GM12878 (cell line): ENCODE results near the gene TJP1. TPM values are rescaled to one million over a fixed set of nuclear protein-coding genes. Genes with fewer than 3 reads are reported as not detected.
A peak's percentile ranks its signal among the peaks of the same experiment; 100 is the strongest.

ENCODE experiments used
- ATAC-seq: fragments of 200-7000 bp; cut with Tn5 transposase; 3 replicates; pipeline ENCODE4 v1.9.1; 2020; ENCODE audit warnings: mild to moderate bottlenecking, moderate library complexity
- Bru-seq: library from RNA; stranded (reverse); fragments of 400-500 nt; gene quantifications from one replicate; lab custom pipeline; 2021; lab: Mats Ljungman, UMichigan
- BruChase-seq, 2 experiments: library from RNA; stranded (reverse); fragments of 400-500 nt; gene quantifications; one replicate each; lab custom pipeline; 2021; lab: Mats Ljungman, UMichigan
- BruUV-seq: library from RNA; stranded (reverse); fragments of 400-500 nt; replicated peaks from 2 replicates; lab custom pipeline; 2021; lab: Mats Ljungman, UMichigan
- CTCF ChIA-PET: fragments of 300-600 bp; sonication (Branson Sonifier 250); formaldehyde crosslinking; extraction: SDS; loops from one replicate; lab custom pipeline; 2021; ENCODE audit warnings: inconsistent platforms; lab: Yijun Ruan, JAX
- POLR2A ChIA-PET: fragments of 350-600 bp; formaldehyde crosslinking; extraction: SDS; loops from one replicate; lab custom pipeline; 2021; ENCODE audit warnings: inconsistent platforms; lab: Charles Lee
- RAD21 ChIA-PET: fragments of 300-600 bp; sonication (Branson Sonifier 250); formaldehyde crosslinking; loops from one replicate; lab custom pipeline; 2023; ENCODE audit warnings: antibody characterized with exemption; ENCODE audit not compliant: unreplicated experiment; lab: Charles Lee
- SMC1A ChIA-PET: fragments of 300-600 bp; sonication (Branson Sonifier 250); formaldehyde crosslinking; loops from one replicate; lab custom pipeline; 2023; ENCODE audit not compliant: unreplicated experiment, uncharacterized antibody; lab: Charles Lee
- DNase-seq: peaks from one replicate; pipeline ENCODE4 v3.0.0-alpha.2; 2011; ENCODE audit warnings: low read depth, low spot score
- FAIRE-seq: peaks from 3 replicates; lab custom pipeline; 2011; peaks lifted over from hg19 to GRCh38; lab: Jason Lieb, UNC
- H2AFZ ChIP-seq: 2 replicates; pipeline ENCODE4 v1.6.0; 2011; ENCODE audit warnings: low read depth, low read length, control low read depth; ENCODE audit not compliant: control insufficient read depth
- H3K27ac ChIP-seq: 2 replicates; pipeline ENCODE4 v1.5.1; 2011; ENCODE audit warnings: control low read depth; ENCODE audit not compliant: control insufficient read depth, insufficient read depth
- H3K27me3 ChIP-seq, 2 experiments: replicated peaks in 1 of 2; 2 replicates each; pipeline versions ENCODE4 v1.6.0 to v1.6.1; 2011; ENCODE audit warnings: low read length in 1 of 2; ENCODE audit not compliant: control insufficient read depth in 2 of 2, insufficient read depth in 2 of 2
- H3K36me3 ChIP-seq, 2 experiments: 2 replicates each; pipeline ENCODE4 v1.5.1; 2011; ENCODE audit warnings: low read length in 1 of 2; ENCODE audit not compliant: control insufficient read depth in 2 of 2, insufficient read depth in 2 of 2
- H3K4me1 ChIP-seq: 2 replicates; pipeline ENCODE4 v1.6.1; 2011; ENCODE audit warnings: mild to moderate bottlenecking, low read length, moderate library complexity, mixed read lengths; ENCODE audit not compliant: control insufficient read depth, insufficient read depth
- H3K4me2 ChIP-seq: 2 replicates; pipeline ENCODE4 v1.6.0; 2011; ENCODE audit warnings: control low read depth; ENCODE audit not compliant: control insufficient read depth, insufficient read depth
- H3K4me3 ChIP-seq: fragments of 200-600 bp; sonication (generic); 2 replicates; pipeline ENCODE4 v1.5.1; 2016
- H3K79me2 ChIP-seq: 2 replicates; pipeline ENCODE4 v1.6.0; 2011; ENCODE audit warnings: low read length; ENCODE audit not compliant: control insufficient read depth, insufficient read depth
- H3K9ac ChIP-seq: 2 replicates; pipeline ENCODE4 v1.8.0; 2011; ENCODE audit warnings: low read length, control low read depth, mixed read lengths; ENCODE audit not compliant: control insufficient read depth, insufficient read depth
- H3K9me3 ChIP-seq: replicated peaks from 3 replicates; pipeline ENCODE4 v1.5.1; 2011; ENCODE audit warnings: mild to moderate bottlenecking, low read length; ENCODE audit not compliant: control insufficient read depth, insufficient read depth
- H4K20me1 ChIP-seq: 2 replicates; pipeline ENCODE4 v1.6.0; 2011; ENCODE audit not compliant: control insufficient read depth, insufficient read depth
- ATF7 ChIP-seq: fragments of 450-650 bp; IDR thresholded peaks from 2 replicates; pipeline ENCODE4 v1.6.1; 2016; ENCODE audit warnings: low read depth, mild to moderate bottlenecking
- BMI1 ChIP-seq: fragments of 450-650 bp; IDR thresholded peaks from 2 replicates; pipeline ENCODE4 v1.6.1; 2016; ENCODE audit warnings: mild to moderate bottlenecking, moderate library complexity, borderline replicate concordance
- CBFB ChIP-seq: IDR thresholded peaks from 2 replicates; pipeline ENCODE4 v1.6.1; 2016; ENCODE audit warnings: antibody characterized with exemption, low read depth
- CHD2 ChIP-seq: IDR thresholded peaks from 2 replicates; pipeline ENCODE4 v1.6.1; 2011; ENCODE audit warnings: low read depth, low read length, improper control_type of control experiment, borderline replicate concordance
- EGR1 ChIP-seq, 2 experiments: IDR thresholded peaks; 1 replicate in 1 of 2; 2 replicates in 1 of 2; pipeline ENCODE4 v1.6.1; 2011 to 2012; ENCODE audit warnings: low read depth in 2 of 2, low read length in 2 of 2, borderline replicate concordance in 1 of 2, mild to moderate bottlenecking in 1 of 2, moderate library complexity in 1 of 2
- EP300 ChIP-seq, 2 experiments: fragments of 150-350 bp in 1 of 2; IDR thresholded peaks; 2 replicates each; pipeline ENCODE4 v1.6.1; 2011 to 2012; ENCODE audit warnings: low read depth in 2 of 2, low read length in 2 of 2, borderline replicate concordance in 1 of 2, improper control_type of control experiment in 1 of 2, inconsistent platforms in 1 of 2; ENCODE audit not compliant: control insufficient read depth in 1 of 2
- SPI1 ChIP-seq: IDR thresholded peaks from 2 replicates; pipeline ENCODE4 v1.6.1; 2011; ENCODE audit warnings: low read depth, mild to moderate bottlenecking, low read length, moderate library complexity, borderline replicate concordance; ENCODE audit not compliant: insufficient read depth
- WRNIP1 ChIP-seq: IDR thresholded peaks from 2 replicates; pipeline ENCODE4 v1.6.1; 2011; ENCODE audit warnings: low read depth, low read length, improper control_type of control experiment, borderline replicate concordance
- YBX1 ChIP-seq: fragments of 450-650 bp; IDR thresholded peaks from 2 replicates; pipeline ENCODE4 v1.6.1; 2016; ENCODE audit warnings: antibody characterized with exemption
- ZNF622 ChIP-seq: fragments of 450-650 bp; IDR thresholded peaks from 2 replicates; pipeline ENCODE4 v1.6.1; 2017; ENCODE audit warnings: mild to moderate bottlenecking, inconsistent platforms
- WGBS: methylation state at CpG from one replicate; pipeline ENCODE4 v1.1.6; 2016; ENCODE audit warnings: low lambda C conversion rate; ENCODE audit not compliant: insufficient replicate concordance, insufficient coverage; ENCODE audit errors: missing lambda C conversion rate; 5-methylcytosine and 5-hydroxymethylcytosine counted together
- in situ Hi-C: fragments of 300-500 bp; cut with MboI; formaldehyde crosslinking; loops from 9 replicates; pipeline ENCODE4 v1.14.3; 2018; ENCODE audit warnings: mixed read lengths
- intact Hi-C: fragments of 100-400 bp; cut with micrococcal nuclease; formaldehyde crosslinking; loops from one replicate; pipeline ENCODE4 v1.14.2; 2022; ENCODE audit not compliant: unreplicated experiment
- long read RNA-seq, 2 experiments: library from polyadenylated mRNA; unstranded; transcript quantifications; one replicate each; pipeline ENCODE4 v2.0.0, GENCODE V29; 2019 to 2020
- polyA minus RNA-seq, 3 experiments: library from RNA; depleted of rRNA, polyadenylated mRNA; stranded (reverse); fragments of >200 nt; gene quantifications; 2 replicates each; pipeline ENCODE4 v1.2.3, GENCODE V29; 2011
- polyA plus RNA-seq, 11 experiments: library from polyadenylated mRNA; depleted of rRNA in 4 of 11; unstranded in 6 of 11; stranded (reverse) in 5 of 11; fragments of >200 nt; fragmentation: Nextera tagmentation in 4 of 11; fragmentation: Illumina TruSeq in 1 of 11; extraction: Ambion mirVana in 4 of 11; extraction: Trizol in 1 of 11; gene quantifications; 1 replicate in 1 of 11; 2 replicates in 10 of 11; pipeline versions ENCODE4 v1.2.1 to v1.2.3, GENCODE V29; 2011 to 2016; ENCODE audit warnings: inconsistent platforms in 2 of 11, missing spikeins in 2 of 11, low read depth in 1 of 11
- total RNA-seq, 4 experiments: library from RNA; depleted of rRNA in 3 of 4; stranded (reverse); fragments of >200 nt in 3 of 4; fragmentation: Illumina TruSeq in 1 of 4; extraction: Trizol in 1 of 4; gene quantifications; 2 replicates each; pipeline versions ENCODE4 v1.2.1 to v1.2.3, GENCODE V29; 2013 to 2021

TJP1 gene
- total RNA-seq (2013; cell fraction: nucleolus; rRNA removed) = not detected in 2 replicates
- total RNA-seq (2014; rRNA removed) (not detected in 2 replicates), total RNA-seq (2014; rRNA removed; fragmentation: Illumina TruSeq; extraction: Trizol) (not detected in 2 replicates), total RNA-seq (2021) (0.49 and 0.72 TPM in 2 replicates), polyA plus RNA-seq (2011; rRNA removed) (0.01 TPM in 1 of 2 replicates, not detected in the other), polyA plus RNA-seq (2014; fragmentation: Illumina TruSeq; extraction: Trizol) (not detected in 2 replicates), polyA plus RNA-seq (2014; fragmentation: Nextera tagmentation; extraction: Ambion mirVana) (not detected), polyA plus RNA-seq (2014; rRNA removed) (0.08 TPM in 1 of 2 replicates, not detected in the other), polyA plus RNA-seq (2016; fragmentation: Nextera tagmentation; extraction: Ambion mirVana) (under 1 TPM in 1 of 2 experiments, not detected in 1; 0.08 TPM), polyA minus RNA-seq (2011; rRNA and poly(A)+ RNA removed) (0.07 TPM in 1 of 2 replicates, not detected in the other), Bru-seq, nascent RNA (percentile 13 among the genes with signal in this experiment), BruChase-seq, experiment 1, labeled RNA remaining after a 6-hour chase (percentile 19 among the genes with signal in this experiment), BruChase-seq, experiment 2, labeled RNA remaining after a 2-hour chase (percentile 20 among the genes with signal in this experiment)
- polyA plus RNA-seq (2011; ENCODE audit: low read depth) = not detected
- not detected in 2 replicates for polyA plus RNA-seq (2011; cell fraction: cytosol; rRNA removed)
- polyA plus RNA-seq (2011; cell fraction: nucleus; rRNA removed) = 0.01 TPM in 1 of 2 replicates, not detected in the other
- polyA plus RNA-seq (2012) = 0.21 TPM in 1 of 2 replicates, not detected in the other
- polyA minus RNA-seq (2011; cell fraction: cytosol; rRNA and poly(A)+ RNA removed) = 0.94 and 1.1 TPM in 2 replicates
- polyA minus RNA-seq (2011; cell fraction: nucleus; rRNA and poly(A)+ RNA removed) = 0.73 and 0.77 TPM in 2 replicates
- long read RNA-seq, experiment 1 = 0 reads
- long read RNA-seq, experiment 2 = 0 reads

- POLR2A ChIA-PET = no interaction called here
These were observed at the start of gene TJP1 for GRCh38 chr15:29822100-29822683. Gene TJP1 (minus strand): TSS chr15:29822468. CDS start chr15:29822028, 440 bp downstream.

DNA sequence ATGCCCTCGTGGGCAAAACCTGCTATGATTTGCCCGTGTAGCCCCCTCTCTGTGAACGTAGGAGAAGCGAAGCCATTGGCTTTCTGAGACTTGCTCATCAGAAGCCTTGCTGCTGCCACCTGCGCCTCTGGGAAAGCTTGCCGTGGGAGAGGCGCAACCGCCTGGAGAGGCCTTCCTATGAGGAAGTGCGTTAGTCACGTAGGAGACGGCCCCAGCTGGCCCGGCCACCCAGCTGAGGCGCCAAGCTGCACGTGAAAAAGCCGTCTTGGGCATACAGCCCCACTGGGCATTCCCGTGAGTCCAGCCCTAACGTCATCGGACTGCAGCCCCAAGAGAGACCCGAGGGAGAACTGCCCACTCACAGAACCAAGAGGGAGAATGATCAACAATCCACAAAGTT, 49.1 kb upstream of the TJP1 start:
- intact Hi-C loops (no loop called here), in situ Hi-C loops (no loop called here)
- no peak for ATAC-seq
- TF ChIP-seq CHD2 = no peak
- TF ChIP-seq YBX1 = no peak
- TF ChIP-seq EGR1 (IDR thresholded peaks at IDR 0.05; ENCODE audit: borderline replicate concordance in 1 of 2, low read depth in 2 of 2, low read length in 2 of 2) = no peak
- TF ChIP-seq SPI1 = no peak
- no peak for TF ChIP-seq BMI1
- TF ChIP-seq WRNIP1 = no peak
- Histone ChIP-seq H3K4me1 (no peaks in the 10 kb centered on the region), H2AFZ (no peak overlapping the region), H3K9ac (no peak overlapping the region), H3K9me3 (no peaks in the 10 kb centered on the region), H3K4me2 (no peak overlapping the region), H3K79me2 (no peaks in the 10 kb centered on the region), H3K27me3 (no peaks in the 10 kb centered on the region; a peak in 1 of 4 replicates), H3K36me3 (no peaks in the 10 kb centered on the region), H4K20me1 (no peaks in the 10 kb centered on the region), H3K27ac (no peak overlapping the region), H3K4me3 (no peak overlapping the region)
- RAD21 ChIA-PET = no interaction called here
- BruUV-seq = no TSS peak
- SMC1A ChIA-PET = no interaction called here
- DNase-seq = no peak
- POLR2A ChIA-PET = no interaction called here
- no peak for FAIRE-seq
- WGBS = 42% methylated on average over 19 of the region's 19 CpGs
- CTCF ChIA-PET = no interaction called here

More at GRCh38 chr15:29822100-29822683, at the start of gene TJP1:
- Histone ChIP-seq H3K36me3 (no peaks in the 10 kb centered on the region), H4K20me1 (no peaks in the 10 kb centered on the region), H3K9ac (no peak within 1 kb of the TSS), H3K79me2 (no peaks in the 10 kb centered on the region), H3K9me3 (no peaks in the 10 kb centered on the region; the same call in 2 of the 3 replicates), H3K4me1 (no peaks in the 10 kb centered on the region), H2AFZ (no peak within 1 kb of the TSS), H3K27ac (no peak within 1 kb of the TSS), H3K27me3 (peaks cover 0 to 7% of the 10 kb centered on the region in 2 experiments; a peak in 2 of 4 replicates), H3K4me2 (peak within 1 kb of the TSS; percentile 25; the same call in 1 of the 2 replicates), H3K4me3 (no peak within 1 kb of the TSS)
- no TSS peak for BruUV-seq
- no peak for DNase-seq
- ChIA-PET RAD21 (no interaction called here), CTCF (no interaction called here), SMC1A (no interaction called here)
- intact Hi-C loops = loop anchor here (10.0 kb wide), 1 partner anchor 57 kb away; no protein-coding TSS in a partner anchor
- in situ Hi-C loops = no loop called here
- no peak for FAIRE-seq
- no peak for TF ChIP-seq ZNF622
- no peak for TF ChIP-seq CBFB
- TF ChIP-seq ATF7 = no peak
- no peak for TF ChIP-seq EP300 (IDR thresholded peaks at IDR 0.05; ENCODE audit: borderline replicate concordance in 1 of 2, control insufficient read depth in 1 of 2, low read depth in 2 of 2, low read length in 2 of 2)
- 10% methylated on average over 37 of the region's 80 CpGs for WGBS
- no peak for ATAC-seq
